H1 (cell line): Measurements from ENCODE around the gene SLC35F1.

Experiments used
- CTCF ChIP-seq, 3 experiments: IDR thresholded peaks; 1 replicate in 2 of 3; 2 replicates in 1 of 3; pipeline versions ENCODE4 v1.5.1 to v1.6.1; 2011; ENCODE audit warnings: low read length in 3 of 3, mild to moderate bottlenecking in 3 of 3, inconsistent platforms in 2 of 3, low read depth in 1 of 3, moderate library complexity in 1 of 3; ENCODE audit not compliant: insufficient read depth in 1 of 3; ENCODE audit errors: control extremely low read depth in 1 of 3
- POLR2A ChIP-seq, 2 experiments: IDR thresholded peaks; 1 replicate in 1 of 2; 2 replicates in 1 of 2; pipeline ENCODE4 v1.6.1; 2011; ENCODE audit warnings: low read depth in 2 of 2, low read length in 2 of 2, mild to moderate bottlenecking in 2 of 2; ENCODE audit errors: control extremely low read depth in 1 of 2

- TF ChIP-seq POLR2A (IDR thresholded peaks at IDR 0.05; ENCODE audit: control extremely low read depth in 1 of 2, low read depth in 2 of 2, low read length in 2 of 2) (no peak), CTCF (IDR thresholded peaks at IDR 0.05; ENCODE audit: control extremely low read depth in 1 of 3, insufficient read depth in 1 of 3, low read depth in 1 of 3, low read length in 3 of 3) (no peak)
Observed at GRCh38 chr6:117960877-117961276, 53.8 kb downstream of the SLC35F1 start.
